GM18526 (cell line): ENCODE data around the gene MRPS18B.
A peak's percentile ranks its signal among the peaks of the same experiment; 100 is the strongest.

Experiments
- POLR2A ChIP-seq: IDR thresholded peaks from 3 replicates; pipeline ENCODE4 v1.6.1; 2011; ENCODE audit not compliant: insufficient read length; ENCODE audit errors: extremely low read depth

Gene MRPS18B

GRCh38 chr6:30599625-30600324, 17.9 kb upstream of the MRPS18B start:
- TF ChIP-seq POLR2A: no peak

- no peak for TF ChIP-seq POLR2A
These were observed 17.1 kb upstream of the MRPS18B start for GRCh38 chr6:30600451-30600961.

GRCh38 chr6:30601436-30601814, 16.2 kb upstream of the MRPS18B start:
- TF ChIP-seq POLR2A: no peak

- no peak for TF ChIP-seq POLR2A
These were observed 15.6 kb upstream of the MRPS18B start for GRCh38 chr6:30601815-30602641.

- no peak for TF ChIP-seq POLR2A
These were observed 13.7 kb upstream of the MRPS18B start for GRCh38 chr6:30603961-30604360.

GRCh38 chr6:30610065-30610464, 7.6 kb upstream of the MRPS18B start:
- no peak for TF ChIP-seq POLR2A

GRCh38 chr6:30611150-30611855, 6.3 kb upstream of the MRPS18B start:
- no peak for TF ChIP-seq POLR2A

- no peak for TF ChIP-seq POLR2A
These were observed 5.8 kb upstream of the MRPS18B start for GRCh38 chr6:30611856-30612194.

- no peak for TF ChIP-seq POLR2A
These were observed 5.4 kb upstream of the MRPS18B start for GRCh38 chr6:30612213-30612612.

GRCh38 chr6:30612687-30613248, 4.9 kb upstream of the MRPS18B start:
- peak; percentile 33 for TF ChIP-seq POLR2A

- no peak for TF ChIP-seq POLR2A
These were observed 4.2 kb upstream of the MRPS18B start for GRCh38 chr6:30613251-30614043.

GRCh38 chr6:30614044-30614842, 3.4 kb upstream of the MRPS18B start:
- no peak for TF ChIP-seq POLR2A

- peak; percentile 57 for TF ChIP-seq POLR2A
These were observed 2.8 kb upstream of the MRPS18B start for GRCh38 chr6:30614843-30615218.

- peak; percentile 53 for TF ChIP-seq POLR2A
These were observed 2.3 kb upstream of the MRPS18B start for GRCh38 chr6:30615219-30615957.
